RPMI8226 (cell line): ENCODE measurements around the gene PLCB1.
"Not testable (repeated sequence)": the region's sequence is repeated elsewhere in the genome, so short reads cannot be mapped to it uniquely, and the experiment has no call there.

Experiments
- DNase-seq: peaks from one replicate; pipeline ENCODE4 v3.0.0-alpha.2; 2015

Gene PLCB1

DNA sequence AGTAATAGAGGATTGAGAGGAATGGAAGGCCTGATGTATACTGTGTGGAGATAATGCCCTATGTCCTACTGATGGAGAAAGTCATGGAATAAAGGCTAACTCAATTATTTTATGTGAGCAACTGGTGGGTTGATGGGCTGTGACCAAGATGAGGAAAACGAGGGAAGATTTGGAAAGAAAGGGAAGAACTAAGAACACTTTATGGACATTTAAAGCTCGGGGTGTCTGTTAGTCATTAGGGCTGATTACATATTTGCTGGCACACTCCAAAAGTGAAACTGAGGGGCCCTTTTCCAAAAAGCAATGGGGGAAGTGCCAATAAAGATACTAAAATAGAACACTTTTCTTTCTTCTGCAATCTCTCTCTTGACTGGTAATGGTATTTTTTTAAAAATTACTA, 439.5 kb downstream of the PLCB1 start:
- no peak for DNase-seq

DNA sequence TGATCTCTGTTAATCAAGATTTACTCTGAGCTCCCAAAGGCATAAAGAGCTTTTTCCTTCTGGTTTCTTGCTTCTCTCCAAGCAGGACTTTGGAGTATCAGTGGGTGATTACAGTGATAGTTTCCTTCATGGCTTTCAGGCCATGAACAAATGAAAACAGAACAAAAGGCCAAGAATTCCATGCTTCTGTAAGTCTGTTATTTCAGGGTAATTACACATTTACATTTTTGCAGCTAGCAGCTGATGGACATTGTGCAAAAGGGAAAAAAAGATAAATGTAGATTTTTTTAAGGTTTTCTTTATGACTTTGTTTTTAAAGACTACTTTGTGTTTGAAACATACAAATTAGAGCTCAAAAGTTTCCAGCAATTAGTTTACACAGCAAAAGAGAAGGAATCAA, 441.6 kb downstream of the PLCB1 start:
- DNase-seq, result no peak

DNA sequence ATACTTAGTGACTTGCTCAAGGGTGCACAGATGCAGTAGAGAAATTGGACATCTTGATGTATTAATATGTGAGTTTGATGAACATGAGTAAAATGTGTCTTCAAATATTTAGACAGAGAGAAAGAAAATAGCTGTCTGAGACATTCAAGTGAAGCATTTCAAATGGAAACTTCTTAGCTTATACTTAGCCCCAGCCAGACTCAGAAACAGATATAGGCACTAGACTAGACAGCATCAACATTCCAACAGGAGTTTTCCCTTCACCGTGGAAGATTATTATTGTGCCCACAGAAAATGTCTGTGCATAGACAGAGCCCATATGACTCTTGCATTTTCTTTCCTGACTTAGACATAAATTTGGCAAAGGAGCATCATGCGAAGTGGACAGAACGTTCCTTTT, 443.0 kb downstream of the PLCB1 start:
- no peak for DNase-seq

GRCh38 chr20:8578161-8578865, 446.2 kb downstream of the PLCB1 start:
- DNase-seq, result no peak

DNA sequence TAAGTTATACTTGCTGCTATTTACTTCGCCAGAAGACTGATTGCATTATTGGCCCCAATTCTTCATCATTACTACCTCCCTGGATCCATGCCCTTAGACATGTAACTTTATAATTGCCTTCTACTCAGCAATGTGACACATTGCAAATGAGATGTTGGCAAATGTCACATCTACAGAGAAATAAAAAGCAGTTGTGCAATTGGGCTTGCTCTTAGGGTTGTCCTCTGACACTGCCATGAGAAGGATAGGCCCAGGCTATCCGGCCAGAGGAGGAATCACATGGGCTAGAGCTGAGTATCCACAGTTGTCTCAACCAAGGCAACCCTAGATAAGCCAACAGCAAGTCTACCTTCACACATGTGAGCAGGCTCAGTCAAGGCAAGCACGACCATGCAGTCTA, 447.0 kb downstream of the PLCB1 start:
- no peak for DNase-seq

DNA sequence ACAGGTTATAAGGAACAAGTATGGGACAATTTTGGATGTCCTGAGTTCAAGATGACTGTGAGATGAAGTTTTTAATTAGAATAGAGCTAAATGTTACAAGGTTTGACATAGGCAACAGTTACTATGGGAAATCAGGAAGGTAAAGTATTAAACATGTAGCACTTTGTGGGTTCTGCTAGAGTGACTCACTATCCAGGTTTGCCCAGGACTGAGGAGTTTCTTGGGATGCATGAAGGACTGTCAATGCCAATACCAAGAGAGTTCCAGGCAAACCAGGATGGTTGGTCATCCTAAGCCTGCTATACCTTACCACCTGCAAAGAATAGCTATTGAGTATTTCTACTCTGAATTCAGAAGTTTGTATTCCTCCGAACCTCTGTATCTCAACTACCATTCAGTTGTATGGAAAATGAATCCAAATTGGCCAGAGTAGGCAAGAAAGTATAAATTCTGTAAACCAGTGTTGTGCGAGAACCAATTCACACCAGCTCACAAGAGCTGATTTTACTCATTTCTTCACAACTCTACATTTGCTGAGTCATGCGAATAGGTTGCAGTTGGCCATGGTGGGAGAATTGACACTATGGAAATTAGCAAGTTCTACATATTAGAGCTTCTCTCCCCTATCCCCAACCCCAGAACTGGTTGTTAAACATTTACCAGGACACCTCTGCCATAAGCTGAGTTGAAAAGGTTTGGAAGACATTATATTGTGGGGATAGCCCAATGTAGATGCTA, 449.5 kb downstream of the PLCB1 start:
- no peak for DNase-seq

- DNase-seq, result no peak
Observed at GRCh38 chr20:8583012-8583565, 451.0 kb downstream of the PLCB1 start.

GRCh38 chr20:8583566-8584043, 451.5 kb downstream of the PLCB1 start:
- DNase-seq, result no peak

- DNase-seq, result no peak
Observed at GRCh38 chr20:8587251-8587650, 455.2 kb downstream of the PLCB1 start.

DNA sequence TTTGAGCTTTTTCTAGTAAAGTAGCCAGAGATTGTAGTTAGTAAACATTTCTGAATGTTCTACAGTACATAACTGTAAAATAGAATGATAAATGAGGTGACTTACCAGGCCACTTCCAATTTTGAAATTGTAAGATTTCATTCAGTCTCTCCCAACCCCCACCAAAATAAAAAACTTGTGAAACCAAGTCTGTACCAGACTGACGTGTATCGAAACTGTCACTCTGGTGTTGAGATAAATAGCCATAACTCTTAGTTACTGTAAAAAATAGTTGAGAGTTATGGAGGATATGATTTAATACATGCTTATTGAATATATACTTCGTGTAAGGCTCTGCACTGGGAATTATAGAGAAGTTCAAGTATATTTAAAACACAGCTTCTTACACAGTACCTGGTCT, 455.7 kb downstream of the PLCB1 start:
- no peak for DNase-seq

DNA sequence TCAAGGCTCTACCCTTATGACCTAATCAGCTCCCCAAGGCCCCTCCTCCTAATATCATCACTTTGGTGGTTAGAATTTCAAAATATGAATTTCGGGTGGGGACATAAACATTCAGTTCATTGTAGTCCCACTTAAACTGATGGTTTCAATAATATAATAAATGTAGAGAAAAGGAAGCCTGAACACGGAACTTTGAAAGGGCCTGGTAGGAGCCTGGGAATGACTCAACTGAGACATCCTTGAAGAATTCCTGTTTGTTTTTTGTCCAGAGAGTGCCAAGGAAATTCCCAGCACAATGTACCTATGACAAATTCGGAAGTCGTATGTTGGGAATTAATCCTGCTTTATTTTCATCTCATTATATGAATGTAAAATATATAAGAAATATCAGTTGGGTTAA, 457.9 kb downstream of the PLCB1 start:
- no peak for DNase-seq

- not testable (repeated sequence) for DNase-seq
Observed at GRCh38 chr20:8600910-8601541, 469.0 kb downstream of the PLCB1 start.

DNA sequence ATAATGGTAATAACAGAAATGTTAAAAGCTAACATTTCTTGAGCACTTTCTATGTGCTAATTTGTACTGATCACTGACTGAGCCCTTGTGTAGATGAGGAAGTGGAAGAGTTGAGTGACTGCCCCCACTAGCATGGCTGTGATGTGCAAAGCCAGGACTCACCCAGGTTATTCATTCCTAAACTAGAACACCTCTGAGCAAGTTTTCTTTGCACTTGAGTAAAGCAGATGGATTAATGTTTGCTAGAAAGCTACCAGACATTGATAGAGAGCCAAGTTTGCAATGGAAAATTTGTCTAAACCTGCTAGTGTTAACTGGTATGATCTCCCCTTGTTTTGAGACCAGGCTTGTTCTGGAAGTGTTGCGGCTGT, 469.5 kb downstream of the PLCB1 start:
- DNase-seq, result no peak

- peak; percentile 4 for DNase-seq
Observed at GRCh38 chr20:8602389-8603116, 470.5 kb downstream of the PLCB1 start.

DNA sequence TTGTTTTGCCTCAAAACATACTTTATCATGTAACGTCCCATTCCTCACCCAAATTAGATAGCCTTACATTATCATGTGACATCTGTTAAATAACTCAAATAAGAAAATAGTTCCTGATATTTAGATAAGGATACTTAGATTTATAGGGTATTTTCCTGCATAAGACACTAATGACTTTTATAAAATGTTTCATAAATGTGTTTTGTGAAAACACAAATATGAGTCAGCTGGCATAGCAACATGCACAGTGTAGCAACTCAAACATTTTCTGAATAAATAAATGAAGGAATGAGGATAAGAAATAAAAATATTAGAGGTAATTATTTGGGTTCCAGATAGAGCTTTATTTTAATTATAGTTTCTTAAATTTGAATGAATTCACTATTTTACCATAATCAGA, 476.4 kb downstream of the PLCB1 start:
- no peak for DNase-seq

DNA sequence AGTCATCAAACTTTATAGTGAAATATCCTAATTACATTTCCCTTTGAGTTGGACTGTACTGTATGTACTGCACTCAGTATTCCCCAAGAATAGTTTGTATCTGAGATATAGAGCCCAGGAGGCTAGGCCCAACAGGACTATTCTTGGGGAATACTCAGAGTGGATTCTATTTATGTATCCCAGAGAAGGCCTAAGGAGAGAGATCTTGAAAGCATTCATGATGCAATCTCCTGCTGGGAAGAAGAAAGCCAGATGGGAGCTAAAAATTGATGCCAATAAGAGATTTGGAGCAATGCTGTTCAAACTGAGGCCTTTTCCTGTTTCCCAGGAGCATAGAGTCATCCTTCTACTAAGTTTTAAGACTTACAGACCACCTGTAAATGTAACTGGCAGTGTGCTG, 484.7 kb downstream of the PLCB1 start:
- DNase-seq, result no peak

GRCh38 chr20:8621001-8621400, 488.9 kb downstream of the PLCB1 start:
- DNase-seq, result no peak

DNA sequence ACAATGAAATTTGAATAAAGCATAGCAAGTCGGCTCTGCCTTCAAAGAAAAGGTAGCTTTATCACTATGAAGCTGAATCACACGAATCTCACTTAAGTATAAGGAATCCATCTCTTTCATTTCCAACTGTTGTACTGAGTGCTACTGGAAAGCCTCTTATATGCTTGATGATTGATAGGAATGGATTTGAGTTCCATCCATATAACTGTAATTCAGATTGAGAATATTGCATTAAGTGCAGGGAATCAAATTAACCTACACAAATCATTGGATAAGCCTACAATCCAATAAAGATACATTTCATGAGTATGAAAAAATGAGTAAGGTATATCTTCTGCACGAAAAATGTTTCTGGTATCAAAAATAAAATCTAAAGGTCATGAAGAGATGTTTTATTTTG, 492.0 kb downstream of the PLCB1 start:
- no peak for DNase-seq

DNA sequence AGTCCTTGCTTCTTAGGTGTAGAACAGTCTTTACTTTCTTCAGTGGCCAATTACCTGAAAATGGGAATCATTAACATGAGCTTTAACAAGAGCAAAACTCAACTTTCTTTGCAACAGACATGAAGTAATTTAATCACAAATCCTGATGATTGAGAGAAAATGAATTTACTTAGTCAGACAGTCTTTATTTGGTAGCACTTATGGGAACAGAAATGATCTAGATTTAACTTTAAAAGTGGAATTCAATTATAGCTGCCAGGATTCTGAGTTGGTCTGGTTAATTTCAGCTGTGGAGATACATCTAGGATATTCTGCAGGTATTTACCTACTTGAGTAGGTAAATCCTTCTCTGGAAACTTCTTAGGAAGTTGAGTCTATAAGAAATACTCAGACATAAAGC, 492.6 kb downstream of the PLCB1 start:
- no peak for DNase-seq

DNA sequence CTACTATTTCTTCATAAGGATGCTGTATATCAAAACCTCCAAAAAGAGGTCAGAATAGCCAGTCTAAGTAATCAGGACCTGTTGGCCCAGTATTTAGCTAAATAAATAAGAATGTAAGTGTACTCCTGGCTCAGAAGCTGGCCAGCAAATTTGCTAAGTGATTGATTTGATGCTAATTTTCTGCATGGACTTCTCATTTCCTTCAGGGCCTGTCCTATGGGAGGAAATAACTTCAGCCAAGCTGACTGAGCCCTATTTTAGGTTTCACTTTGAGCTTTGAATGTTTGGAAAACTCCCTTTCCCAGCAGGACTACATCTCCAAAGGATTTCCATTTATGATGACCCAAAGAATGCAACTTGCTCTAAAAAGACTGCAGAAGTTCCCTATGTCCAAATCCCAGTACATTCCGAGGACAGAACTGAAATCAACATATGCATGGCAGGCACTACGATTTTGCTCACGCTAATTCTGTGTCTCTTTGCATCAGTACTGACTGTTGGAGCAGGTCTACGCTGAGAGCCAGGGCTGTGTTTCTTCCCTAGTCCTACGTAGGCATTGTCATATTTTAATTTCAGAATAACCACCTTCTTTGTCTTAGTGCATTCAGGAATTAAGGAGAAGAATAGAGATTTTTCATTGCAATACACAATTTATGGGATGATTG, 495.4 kb downstream of the PLCB1 start:
- DNase-seq, result no peak

- DNase-seq, result no peak
Observed at GRCh38 chr20:8631271-8631670, 499.2 kb downstream of the PLCB1 start.

DNA sequence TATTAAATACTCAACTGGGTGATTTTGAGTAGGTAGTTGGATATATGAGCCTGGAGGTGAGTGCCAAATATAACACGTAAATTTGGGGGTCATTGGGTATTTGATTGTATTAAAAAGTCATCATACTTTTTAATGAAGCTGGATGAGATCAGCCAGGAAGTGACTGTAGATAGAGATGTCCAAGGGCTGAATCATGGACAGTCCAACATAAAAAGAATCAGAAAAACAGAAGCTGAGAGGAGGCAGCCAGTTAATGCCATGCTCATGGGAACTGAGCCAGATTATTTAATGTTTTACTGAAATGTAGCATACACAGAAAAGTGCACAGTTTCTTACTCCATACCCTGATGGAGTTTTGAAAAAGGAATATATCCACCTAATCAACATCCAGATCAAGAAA, 501.3 kb downstream of the PLCB1 start:
- no peak for DNase-seq
